HEK293 (cell line): ENCODE measurements around the gene ZCCHC9.

Experiments used
- CTCF ChIA-PET: fragments of 350-600 bp; formaldehyde crosslinking; extraction: SDS; loops from one replicate; lab custom pipeline; 2021; ENCODE audit warnings: antibody characterized with exemption; lab: Yijun Ruan, JAX
- POLR2A ChIA-PET: fragments of 300-600 bp; formaldehyde crosslinking; extraction: SDS; loops from one replicate; lab custom pipeline; 2020; ENCODE audit warnings: antibody characterized with exemption, inconsistent platforms; lab: Yijun Ruan, JAX
- H3K27ac ChIP-seq: fragments of 200-500 bp; sonication (Bioruptor generic); 2 replicates; pipeline ENCODE4 v1.5.1; 2014; ENCODE audit warnings: low read depth, low read length, control low read depth, inconsistent platforms; ENCODE audit errors: extremely low read depth
- H3K36me3 ChIP-seq, 2 experiments: fragments of 200-500 bp in 1 of 2; sonication (Bioruptor generic) in 1 of 2; 1 replicate in 1 of 2; 2 replicates in 1 of 2; pipeline ENCODE4 v1.5.1; 2014 to 2017; ENCODE audit warnings: inconsistent platforms in 2 of 2, low read length in 2 of 2; ENCODE audit not compliant: control insufficient read depth in 2 of 2, insufficient read depth in 1 of 2
- H3K4me1 ChIP-seq: fragments of 200-500 bp; sonication (Bioruptor generic); 2 replicates; pipeline ENCODE4 v1.5.1; 2014; ENCODE audit warnings: mild to moderate bottlenecking, low read length, inconsistent platforms; ENCODE audit not compliant: control insufficient read depth, insufficient read depth
- H3K4me3 ChIP-seq: 2 replicates; pipeline ENCODE4 v1.5.1; 2011; ENCODE audit warnings: low read depth, mild to moderate bottlenecking, control low read depth, low read length, moderate library complexity
- H3K9me3 ChIP-seq: fragments of 200-500 bp; sonication (Bioruptor generic); 2 replicates; pipeline ENCODE4 v1.5.1; 2014; ENCODE audit warnings: low read depth, low read length, inconsistent platforms; ENCODE audit not compliant: control insufficient read depth, insufficient read depth
- PRDM2 ChIP-seq: fragments of 450-650 bp; formaldehyde crosslinking; IDR thresholded peaks from 2 replicates; pipeline ENCODE4 v1.5.1; 2016; ENCODE audit warnings: missing biosample characterization, missing genetic modification characterization, borderline replicate concordance
- SALL2 ChIP-seq: fragments of 450-650 bp; formaldehyde crosslinking; IDR thresholded peaks from 2 replicates; pipeline ENCODE4 v1.5.0; 2017; ENCODE audit warnings: missing biosample characterization, mild to moderate bottlenecking, missing genetic modification characterization, borderline replicate concordance
- SCRT2 ChIP-seq: fragments of 450-650 bp; formaldehyde crosslinking; IDR thresholded peaks from 2 replicates; pipeline ENCODE4 v1.5.1; 2016; ENCODE audit warnings: missing biosample characterization, missing genetic modification characterization
- SETDB1 ChIP-seq: IDR thresholded peaks from one replicate; pipeline ENCODE4 v1.6.1; 2017; ENCODE audit warnings: mild to moderate bottlenecking, low read length, moderate library complexity, mixed read lengths; ENCODE audit not compliant: insufficient read length
- SP2 ChIP-seq: fragments of 450-650 bp; formaldehyde crosslinking; IDR thresholded peaks from 2 replicates; pipeline ENCODE4 v1.5.1; 2016; ENCODE audit warnings: missing biosample characterization, missing genetic modification characterization
- ZBTB26 ChIP-seq: fragments of 450-650 bp; formaldehyde crosslinking; optimal IDR thresholded peaks from 2 replicates; pipeline ENCODE3; 2016; ENCODE audit warnings: missing biosample characterization, mild to moderate bottlenecking, missing genetic modification characterization
- ZBTB6 ChIP-seq: fragments of 450-650 bp; formaldehyde crosslinking; IDR thresholded peaks from 2 replicates; pipeline ENCODE4 v1.5.1; 2017; ENCODE audit warnings: missing biosample characterization, missing genetic modification characterization
- ZFP37 ChIP-seq: fragments of 450-650 bp; formaldehyde crosslinking; IDR thresholded peaks from 2 replicates; pipeline ENCODE4 v1.5.1; 2016; ENCODE audit warnings: missing biosample characterization, missing genetic modification characterization
- ZFP41 ChIP-seq: fragments of 450-650 bp; formaldehyde crosslinking; IDR thresholded peaks from 2 replicates; pipeline ENCODE4 v1.5.1; 2016; ENCODE audit warnings: missing biosample characterization, missing genetic modification characterization, borderline replicate concordance
- ZNF157 ChIP-seq: fragments of 450-650 bp; formaldehyde crosslinking; IDR thresholded peaks from 2 replicates; pipeline ENCODE4 v1.5.1; 2016; ENCODE audit warnings: missing biosample characterization, missing genetic modification characterization
- ZNF2 ChIP-seq: fragments of 450-650 bp; formaldehyde crosslinking; IDR thresholded peaks from 2 replicates; pipeline ENCODE4 v1.5.1; 2016; ENCODE audit warnings: missing biosample characterization, missing genetic modification characterization
- ZNF221 ChIP-seq: fragments of 450-650 bp; formaldehyde crosslinking; IDR thresholded peaks from 2 replicates; pipeline ENCODE4 v1.5.1; 2017; ENCODE audit warnings: missing biosample characterization, missing genetic modification characterization, borderline replicate concordance
- ZNF23 ChIP-seq: fragments of 450-650 bp; formaldehyde crosslinking; IDR thresholded peaks from 2 replicates; pipeline ENCODE4 v1.5.1; 2016; ENCODE audit warnings: missing biosample characterization, missing genetic modification characterization, borderline replicate concordance
- ZNF280C ChIP-seq: fragments of 450-650 bp; formaldehyde crosslinking; IDR thresholded peaks from 2 replicates; pipeline ENCODE4 v1.5.1; 2016; ENCODE audit warnings: missing biosample characterization, missing genetic modification characterization
- ZNF426 ChIP-seq: fragments of 450-650 bp; formaldehyde crosslinking; IDR thresholded peaks from 2 replicates; pipeline ENCODE4 v1.5.1; 2017; ENCODE audit warnings: missing biosample characterization, missing genetic modification characterization, mild to moderate bottlenecking, inconsistent platforms, moderate library complexity
- ZNF530 ChIP-seq: fragments of 450-650 bp; formaldehyde crosslinking; IDR thresholded peaks from 2 replicates; pipeline ENCODE4 v1.5.1; 2016; ENCODE audit warnings: low read depth, missing biosample characterization, missing genetic modification characterization
- ZNF629 ChIP-seq: fragments of 450-650 bp; formaldehyde crosslinking; IDR thresholded peaks from 2 replicates; pipeline ENCODE4 v1.5.1; 2017; ENCODE audit warnings: missing biosample characterization, missing genetic modification characterization
- ZNF785 ChIP-seq: fragments of 450-650 bp; formaldehyde crosslinking; IDR thresholded peaks from 2 replicates; pipeline ENCODE4 v1.5.1; 2016; ENCODE audit warnings: missing biosample characterization, missing genetic modification characterization
- ZSCAN16 ChIP-seq: fragments of 450-650 bp; formaldehyde crosslinking; IDR thresholded peaks from 2 replicates; pipeline ENCODE4 v1.5.1; 2016; ENCODE audit warnings: missing biosample characterization, missing genetic modification characterization

The ZCCHC9 gene

GRCh38 chr5:81251922-81252321 lies 49.5 kb upstream of the ZCCHC9 start:
- Histone ChIP-seq H3K27ac (no peak overlapping the region), H3K36me3 (no peaks in the 10 kb centered on the region), H3K4me3 (no peak overlapping the region), H3K9me3 (no peaks in the 10 kb centered on the region), H3K4me1 (no peaks in the 10 kb centered on the region)
- CTCF ChIA-PET: no interaction called here
- POLR2A ChIA-PET: no interaction called here
- TF ChIP-seq ZNF280C (tag by site-specific recombination): no peak
- TF ChIP-seq ZNF221 (tag by site-specific recombination): no peak
- no peak for TF ChIP-seq ZBTB26
- TF ChIP-seq ZNF785 (tag by site-specific recombination): no peak
- TF ChIP-seq ZNF23 (tag by site-specific recombination): no peak
- no peak for TF ChIP-seq ZNF157 (tag by site-specific recombination)
- TF ChIP-seq PRDM2: no peak
- TF ChIP-seq SP2 (tag by site-specific recombination): no peak
- TF ChIP-seq ZFP41 (tag by site-specific recombination): no peak
- no peak for TF ChIP-seq ZNF629
- TF ChIP-seq ZFP37 (tag by site-specific recombination): no peak
- no peak for TF ChIP-seq SALL2 (tag by site-specific recombination)
- TF ChIP-seq ZNF530 (tag by site-specific recombination): no peak

- H3K9me3 ChIP-seq: no peaks in the 10 kb centered on the region
- no peak for TF ChIP-seq ZNF2 (tag by site-specific recombination)
- TF ChIP-seq SETDB1: no peak
- TF ChIP-seq ZNF426 (tag by site-specific recombination): no peak
- no peak for TF ChIP-seq SCRT2 (tag by site-specific recombination)
- TF ChIP-seq ZBTB6 (tag by site-specific recombination): no peak
- TF ChIP-seq SP2 (tag by site-specific recombination): no peak
- TF ChIP-seq ZSCAN16: no peak
- POLR2A ChIA-PET: no interaction called here
- H3K36me3 ChIP-seq: no peaks in the 10 kb centered on the region
- CTCF ChIA-PET: interaction anchor here (0.7 to 1.0 kb wide), 2 partner anchors 40 to 46 kb away, joined by 3 read pairs; no protein-coding TSS in a partner anchor
- no peak overlapping the region for H3K27ac ChIP-seq
- H3K4me1 ChIP-seq: no peaks in the 10 kb centered on the region
- no peak overlapping the region for H3K4me3 ChIP-seq
These were observed 48.5 kb upstream of the ZCCHC9 start for GRCh38 chr5:81252904-81253303.
